Right atrium auricular region (tissue), 2 donors: ENCODE results near the gene FOXN1. TPM values are rescaled to one million over a fixed set of nuclear protein-coding genes. Genes with fewer than 3 reads are reported as not detected.

Source experiments
- DNase-seq: peaks from one replicate; pipeline ENCODE4 v3.0.0-alpha.2; 2019; ENCODE audit warnings: low spot score
- H3K27ac ChIP-seq, 2 donors: fragments of 200-600 bp; sonication (generic); 1 replicate in 1 of 2; 2 replicates in 1 of 2; pipeline ENCODE4 v1.5.1; 2016 to 2019
- H3K27me3 ChIP-seq, 2 donors: fragments of 200-600 bp; sonication (generic); one replicate each; pipeline versions ENCODE4 v1.5.1 to v1.6.0; 2017 to 2019
- H3K36me3 ChIP-seq: fragments of 200-600 bp; sonication (generic); one replicate; pipeline ENCODE4 v1.5.1; 2016
- H3K4me1 ChIP-seq, 2 donors: fragments of 200-600 bp; sonication (generic); one replicate each; pipeline versions ENCODE4 v1.5.1 to v1.6.0; 2017 to 2019
- H3K4me3 ChIP-seq, 2 donors: fragments of 200-600 bp; sonication (generic); 1 replicate in 1 of 2; 2 replicates in 1 of 2; pipeline ENCODE4 v1.5.1; 2017 to 2019; ENCODE audit warnings: mild to moderate bottlenecking in 1 of 2, moderate library complexity in 1 of 2
- H3K9me3 ChIP-seq, 2 donors: fragments of 200-600 bp; sonication (generic); one replicate each; pipeline ENCODE4 v1.5.1; 2019
- CTCF ChIP-seq, 2 donors: fragments of 200-600 bp; sonication (generic); IDR thresholded peaks; one replicate each; pipeline ENCODE4 v1.5.1; 2019; ENCODE audit warnings: antibody characterized with exemption in 2 of 2
- total RNA-seq, 2 donors: library from RNA; depleted of rRNA; stranded (reverse); fragments of >200 nt; gene quantifications; one replicate each; pipeline ENCODE4 v1.1.0, GENCODE V29; 2016

The FOXN1 gene
- total RNA-seq, 2 donors from 2014 or later: not detected

- Histone ChIP-seq H3K27me3 (no peaks in the 10 kb centered on the region), H3K9me3 (no peaks in the 10 kb centered on the region), H3K4me3 (peak within 1 kb of the TSS; percentile 73 to 85), H3K36me3 (peaks cover 6% of the 10 kb centered on the region), H3K27ac (peak within 1 kb of the TSS; percentile 79 to 84), H3K4me1 (peaks cover 0 to 48% of the 10 kb centered on the region in 2 donors)
- peak; percentile 93 for DNase-seq
- TF ChIP-seq CTCF (IDR thresholded peaks at IDR 0.05): no peak
Observed at GRCh38 chr17:28571361-28572122, 65.4 kb downstream of the FOXN1 start, which contains the start of gene PIGS. Gene PIGS (minus strand): TSS chr17:28571524. CDS start chr17:28571496, 28 bp downstream.

GRCh38 chr17:28572259-28573039 is 66.3 kb downstream of the FOXN1 start:
- H3K4me1 ChIP-seq: peaks cover 0 to 56% of the 10 kb centered on the region in 2 donors
- H3K27me3 ChIP-seq: no peaks in the 10 kb centered on the region
- peak overlapping the region in 1 of 2 donors; percentile 85 for H3K4me3 ChIP-seq
- peaks cover 6% of the 10 kb centered on the region for H3K36me3 ChIP-seq
- DNase-seq: no peak
- H3K9me3 ChIP-seq: no peaks in the 10 kb centered on the region
- H3K27ac ChIP-seq: peak overlapping the region in 1 of 2 donors; percentile 79
- TF ChIP-seq CTCF (IDR thresholded peaks at IDR 0.05): no peak

- H3K36me3 ChIP-seq: peaks cover 6% of the 10 kb centered on the region
- H3K4me1 ChIP-seq: peaks cover 0 to 56% of the 10 kb centered on the region in 2 donors
- no peaks in the 10 kb centered on the region for H3K27me3 ChIP-seq
- no peak overlapping the region for H3K27ac ChIP-seq
- H3K4me3 ChIP-seq: no peak overlapping the region
- no peaks in the 10 kb centered on the region for H3K9me3 ChIP-seq
- no peak for TF ChIP-seq CTCF (IDR thresholded peaks at IDR 0.05)
- no peak for DNase-seq
Observed at GRCh38 chr17:28573040-28573380, 66.9 kb downstream of the FOXN1 start.

GRCh38 chr17:28573521-28573920 is 67.4 kb downstream of the FOXN1 start:
- Histone ChIP-seq H3K36me3 (peaks cover 6% of the 10 kb centered on the region), H3K9me3 (no peaks in the 10 kb centered on the region), H3K27ac (no peak overlapping the region), H3K27me3 (no peaks in the 10 kb centered on the region), H3K4me1 (peaks cover 0 to 56% of the 10 kb centered on the region in 2 donors), H3K4me3 (no peak overlapping the region)
- no peak for TF ChIP-seq CTCF (IDR thresholded peaks at IDR 0.05)
- DNase-seq: no peak

GRCh38 chr17:28573966-28574480 is 67.9 kb downstream of the FOXN1 start:
- H3K4me3 ChIP-seq: no peak overlapping the region
- no peaks in the 10 kb centered on the region for H3K27me3 ChIP-seq
- H3K36me3 ChIP-seq: peaks cover 6% of the 10 kb centered on the region
- peaks cover 0 to 56% of the 10 kb centered on the region in 2 donors for H3K4me1 ChIP-seq
- no peak overlapping the region for H3K27ac ChIP-seq
- DNase-seq: no peak
- no peaks in the 10 kb centered on the region for H3K9me3 ChIP-seq
- no peak for TF ChIP-seq CTCF (IDR thresholded peaks at IDR 0.05)
